GM12873 (cell line): ENCODE data around the gene MSMP.

ENCODE experiments used
- TF ChIP-seq, protein P1 (sequence below): IDR thresholded peaks from 2 replicates; pipeline ENCODE4 v1.5.1; 2012; ENCODE audit warnings: low read depth, mild to moderate bottlenecking, moderate library complexity, low read length, control low read depth; ENCODE audit not compliant: insufficient read depth; ENCODE audit errors: missing control alignments

The MSMP gene

DNA sequence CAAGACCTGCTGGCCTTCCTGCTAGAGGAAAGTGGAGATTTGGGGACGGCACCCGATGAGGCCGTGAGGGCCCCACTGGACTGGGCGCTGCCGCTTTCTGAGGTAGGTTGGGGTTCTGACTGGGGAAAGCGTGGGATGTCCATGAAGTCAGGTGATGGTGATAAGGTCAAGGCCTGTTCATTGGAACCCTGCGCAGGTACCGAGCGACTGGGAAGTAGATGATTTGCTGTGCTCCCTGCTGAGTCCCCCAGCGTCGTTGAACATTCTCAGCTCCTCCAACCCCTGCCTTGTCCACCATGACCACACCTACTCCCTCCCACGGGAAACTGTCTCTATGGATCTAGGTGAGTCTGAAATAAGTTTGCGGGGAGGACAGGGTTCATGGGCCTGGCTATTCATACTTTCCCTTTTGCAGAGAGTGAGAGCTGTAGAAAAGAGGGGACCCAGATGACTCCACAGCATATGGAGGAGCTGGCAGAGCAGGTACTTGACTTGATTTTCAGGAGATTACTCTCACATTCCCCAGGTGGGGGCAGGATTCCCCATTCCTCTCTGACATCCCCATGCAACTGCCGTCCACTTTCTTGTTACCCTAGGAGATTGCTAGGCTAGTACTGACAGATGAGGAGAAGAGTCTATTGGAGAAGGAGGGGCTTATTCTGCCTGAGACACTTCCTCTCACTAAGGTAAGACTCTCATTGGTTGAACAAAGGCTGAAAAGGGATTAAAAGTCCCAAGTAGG is 21.1 kb downstream of the MSMP start:
- TF ChIP-seq, protein P1, sequence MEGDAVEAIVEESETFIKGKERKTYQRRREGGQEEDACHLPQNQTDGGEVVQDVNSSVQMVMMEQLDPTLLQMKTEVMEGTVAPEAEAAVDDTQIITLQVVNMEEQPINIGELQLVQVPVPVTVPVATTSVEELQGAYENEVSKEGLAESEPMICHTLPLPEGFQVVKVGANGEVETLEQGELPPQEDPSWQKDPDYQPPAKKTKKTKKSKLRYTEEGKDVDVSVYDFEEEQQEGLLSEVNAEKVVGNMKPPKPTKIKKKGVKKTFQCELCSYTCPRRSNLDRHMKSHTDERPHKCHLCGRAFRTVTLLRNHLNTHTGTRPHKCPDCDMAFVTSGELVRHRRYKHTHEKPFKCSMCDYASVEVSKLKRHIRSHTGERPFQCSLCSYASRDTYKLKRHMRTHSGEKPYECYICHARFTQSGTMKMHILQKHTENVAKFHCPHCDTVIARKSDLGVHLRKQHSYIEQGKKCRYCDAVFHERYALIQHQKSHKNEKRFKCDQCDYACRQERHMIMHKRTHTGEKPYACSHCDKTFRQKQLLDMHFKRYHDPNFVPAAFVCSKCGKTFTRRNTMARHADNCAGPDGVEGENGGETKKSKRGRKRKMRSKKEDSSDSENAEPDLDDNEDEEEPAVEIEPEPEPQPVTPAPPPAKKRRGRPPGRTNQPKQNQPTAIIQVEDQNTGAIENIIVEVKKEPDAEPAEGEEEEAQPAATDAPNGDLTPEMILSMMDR = peak; percentile 12

DNA sequence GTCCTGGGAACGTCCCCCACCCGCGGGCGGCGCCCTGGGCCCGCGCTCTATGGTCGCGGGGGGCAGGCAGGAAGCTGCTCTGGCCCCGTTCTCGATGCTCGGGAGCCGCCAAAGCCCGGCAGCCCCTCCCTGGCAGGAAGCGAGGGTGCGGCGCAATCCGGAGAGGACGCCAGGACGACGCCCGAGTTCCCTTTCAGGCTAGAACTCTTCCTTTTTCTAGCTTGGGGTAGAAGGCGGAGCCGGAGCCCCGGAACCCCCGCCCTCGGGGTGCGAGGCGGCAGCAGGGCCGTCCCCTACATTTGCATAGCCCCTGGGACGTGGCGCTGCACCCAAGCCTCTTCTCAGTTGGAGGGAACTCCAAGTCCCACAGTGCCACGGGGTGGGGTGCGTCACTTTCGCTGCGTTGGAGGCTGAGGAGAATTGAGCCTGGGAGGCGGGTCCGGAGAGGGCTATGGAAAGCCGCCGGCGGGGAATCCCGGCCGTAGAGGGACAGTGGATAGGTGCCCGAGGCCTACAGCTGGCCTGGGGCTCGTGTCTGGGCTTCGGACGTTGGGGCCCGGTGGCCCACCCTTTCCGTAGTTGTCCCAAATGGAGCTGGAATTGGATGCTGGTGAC is 21.8 kb downstream of the MSMP start, which contains the start of the genes CREB3 and TLN1:
CREB3 (plus strand) TSS at position 482 of the 615 bp plus-strand sequence; CDS start at position 589, 107 bp downstream.
TLN1 (minus strand) TSS at position 11 of the 615 bp plus-strand sequence. CDS start 6,501 bp downstream, outside the sequence.
- TF ChIP-seq, protein P1 = no peak

DNA sequence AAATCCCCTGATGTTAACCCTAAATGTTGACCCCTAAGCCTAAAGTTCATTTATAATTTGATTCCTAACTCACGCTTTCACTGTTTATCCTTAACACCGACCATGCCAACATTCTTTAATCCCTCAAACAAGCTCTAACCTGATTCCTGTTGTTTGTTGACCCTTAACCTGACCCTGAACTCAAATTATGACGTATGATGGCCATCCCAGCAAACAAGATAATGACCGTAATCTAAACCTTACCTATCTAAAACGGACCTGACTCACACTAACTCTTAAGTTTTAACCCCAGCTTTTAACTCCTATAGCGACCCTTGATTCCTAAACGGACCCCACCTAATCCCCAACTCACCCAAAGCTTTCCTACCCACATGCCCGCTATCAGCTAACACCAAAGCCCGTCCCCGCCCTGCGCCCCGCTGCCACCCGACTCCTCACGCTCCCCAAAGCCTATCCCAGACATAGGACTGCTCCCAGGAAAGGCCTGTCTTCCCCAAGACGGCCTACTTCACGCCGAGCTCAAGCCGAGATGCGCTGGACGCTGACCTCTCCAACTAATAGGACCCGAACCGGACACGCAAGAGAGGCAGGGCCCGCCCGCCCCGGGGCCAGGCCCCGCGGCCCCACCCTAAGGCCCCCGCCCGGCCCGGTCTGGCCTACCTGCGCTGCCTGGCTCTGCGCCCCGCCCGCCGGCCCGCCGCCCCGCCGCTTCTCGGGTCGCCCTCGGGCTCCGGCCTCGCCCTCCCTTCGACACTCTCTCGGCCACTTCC is 22.5 kb downstream of the MSMP start:
- TF ChIP-seq, protein P1 = no peak

DNA sequence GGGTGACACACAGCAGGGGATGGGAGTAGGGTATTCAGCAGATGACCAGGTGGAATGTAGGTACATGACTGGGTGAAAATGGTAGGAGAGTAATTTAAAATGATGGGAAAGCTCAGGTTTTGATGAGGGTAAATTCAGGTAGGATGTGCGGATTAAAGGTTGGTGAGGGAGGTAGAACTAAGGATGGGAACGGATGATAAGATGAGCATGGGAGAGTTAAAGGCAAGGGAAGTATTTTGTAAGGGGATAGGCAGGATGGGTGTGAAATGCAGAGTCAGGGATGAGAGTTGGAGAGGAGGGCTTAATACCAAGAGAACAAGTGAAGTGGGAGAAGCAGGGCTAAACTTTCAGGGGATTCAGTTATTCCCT is 23.6 kb downstream of the MSMP start:
- TF ChIP-seq, protein P1 = no peak

DNA sequence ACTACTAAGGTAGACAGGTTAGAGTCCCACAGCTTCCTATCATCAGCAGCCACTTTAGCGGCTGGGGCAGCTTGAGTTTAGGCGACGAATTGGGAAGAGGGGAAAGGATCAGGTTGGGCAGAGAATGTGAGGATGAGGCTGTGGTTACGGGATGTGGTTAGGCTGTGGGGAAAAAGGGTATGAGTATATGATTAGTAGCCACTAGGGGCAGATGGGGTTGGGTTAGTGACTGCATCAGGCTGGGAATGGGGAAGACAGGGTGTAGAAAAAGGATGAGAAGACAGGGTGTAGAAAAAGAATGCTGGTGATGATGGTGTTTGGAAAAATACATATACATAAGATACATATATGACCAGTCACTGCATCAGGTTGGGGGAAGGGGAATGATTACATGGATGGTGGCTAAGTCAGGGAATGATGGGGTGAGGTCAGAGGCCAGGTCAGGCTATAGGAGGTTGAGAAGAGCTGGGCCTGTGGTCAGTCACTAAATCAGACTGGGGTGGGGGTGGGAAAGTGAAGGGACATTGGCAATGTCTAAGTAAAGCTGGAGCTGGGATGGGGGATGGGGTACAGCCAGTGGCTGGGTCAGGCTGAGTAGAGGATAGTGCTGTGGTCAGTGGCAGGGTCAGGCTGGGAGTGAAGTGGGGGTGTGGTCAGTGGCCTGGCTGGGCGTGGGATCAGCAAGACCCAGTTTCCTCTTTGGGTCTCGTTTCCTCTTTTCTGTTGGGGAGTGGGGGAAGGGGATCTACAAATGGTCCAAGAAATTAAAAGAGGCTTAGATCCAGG is 24.2 kb downstream of the MSMP start:
- TF ChIP-seq, protein P1 = peak; percentile 77

DNA sequence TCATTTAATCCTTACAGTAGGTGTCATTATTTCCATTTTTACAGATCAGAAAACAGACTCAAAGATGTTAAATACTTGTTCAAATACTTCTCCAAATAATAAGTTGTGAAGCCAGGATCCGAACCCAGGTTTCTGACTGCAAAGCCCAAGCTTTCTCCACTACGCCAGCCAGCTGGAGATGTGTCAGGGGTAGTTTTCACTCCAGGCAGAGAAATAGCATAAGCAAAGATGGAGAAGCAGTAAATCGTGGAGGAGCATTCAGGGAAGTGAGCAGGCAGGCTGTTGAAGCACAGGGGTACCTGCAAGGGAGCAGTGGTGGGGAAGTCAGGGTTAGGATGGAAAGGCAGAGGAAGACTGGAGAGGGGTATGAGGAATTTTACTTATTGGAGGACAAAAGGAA is 25.0 kb downstream of the MSMP start:
- TF ChIP-seq, protein P1 = no peak
